Measurements from ENCODE around the gene NKG7.

NKG7 gene

GRCh38 chr19:51380379-51380778, 7.9 kb upstream of the NKG7 start:
- no peak for DNase-seq (ENCODE audit: low read depth in 1 of 2, low spot score in 1 of 2)
- TF ChIP-seq JUND (IDR thresholded peaks at IDR 0.05; ENCODE audit: low read depth): no peak
- in situ Hi-C loops (cut with HindIII; ENCODE audit: low pct_unique_long_range_greater_than_20kb, low sequenced_read_pairs): no loop called here

- no peak for DNase-seq (ENCODE audit: low read depth in 1 of 2, low spot score in 1 of 2)
- in situ Hi-C loops (cut with HindIII; ENCODE audit: low pct_unique_long_range_greater_than_20kb, low sequenced_read_pairs): no loop called here
- TF ChIP-seq JUND (IDR thresholded peaks at IDR 0.05; ENCODE audit: low read depth): no peak
Observed at GRCh38 chr19:51377422-51377821, 5.0 kb upstream of the NKG7 start.

- in situ Hi-C loops (cut with HindIII; ENCODE audit: low pct_unique_long_range_greater_than_20kb, low sequenced_read_pairs): no loop called here
- no peak for TF ChIP-seq JUND (IDR thresholded peaks at IDR 0.05; ENCODE audit: low read depth)
- no peak for DNase-seq (ENCODE audit: low read depth in 1 of 2, low spot score in 1 of 2)
Observed at GRCh38 chr19:51375504-51376221, 3.2 kb upstream of the NKG7 start.

- TF ChIP-seq JUND (IDR thresholded peaks at IDR 0.05; ENCODE audit: low read depth): no peak
- in situ Hi-C loops (cut with HindIII; ENCODE audit: low pct_unique_long_range_greater_than_20kb, low sequenced_read_pairs): no loop called here
- no peak for DNase-seq (ENCODE audit: low read depth in 1 of 2, low spot score in 1 of 2)
Observed at GRCh38 chr19:51372021-51372648, 319 bp downstream of the NKG7 start.

GRCh38 chr19:51371186-51371690, 1.2 kb downstream of the NKG7 start:
- TF ChIP-seq JUND (IDR thresholded peaks at IDR 0.05; ENCODE audit: low read depth): no peak
- in situ Hi-C loops (cut with HindIII; ENCODE audit: low pct_unique_long_range_greater_than_20kb, low sequenced_read_pairs): no loop called here

GRCh38 chr19:51370230-51370629, 2.2 kb downstream of the NKG7 start:
- in situ Hi-C loops (cut with HindIII; ENCODE audit: low pct_unique_long_range_greater_than_20kb, low sequenced_read_pairs): no loop called here
- DNase-seq (ENCODE audit: low read depth in 1 of 2, low spot score in 1 of 2): no peak
- no peak for TF ChIP-seq JUND (IDR thresholded peaks at IDR 0.05; ENCODE audit: low read depth)

More at GRCh38 chr19:51371186-51371690, 1.2 kb downstream of the NKG7 start:
- no peak for DNase-seq (ENCODE audit: low read depth in 1 of 2, low spot score in 1 of 2)

- DNase-seq (ENCODE audit: low read depth in 1 of 2, low spot score in 1 of 2): no peak
- no peak for TF ChIP-seq JUND (IDR thresholded peaks at IDR 0.05; ENCODE audit: low read depth)
- in situ Hi-C loops (cut with HindIII; ENCODE audit: low pct_unique_long_range_greater_than_20kb, low sequenced_read_pairs): no loop called here
Observed at GRCh38 chr19:51368366-51369282, 3.8 kb downstream of the NKG7 start, which contains the start of gene CLDND2. Gene CLDND2, minus strand, starts transcription at chr19:51369003. Its CDS starts 426 bp downstream, at chr19:51368577.

GRCh38 chr19:51367565-51368365, 4.7 kb downstream of the NKG7 start:
- peak; percentile 73 to 97 for DNase-seq (ENCODE audit: low read depth in 1 of 2, low spot score in 1 of 2)
- no peak for TF ChIP-seq JUND (IDR thresholded peaks at IDR 0.05; ENCODE audit: low read depth)
- in situ Hi-C loops (cut with HindIII; ENCODE audit: low pct_unique_long_range_greater_than_20kb, low sequenced_read_pairs): no loop called here

- no peak for DNase-seq (ENCODE audit: low read depth in 1 of 2, low spot score in 1 of 2)
- in situ Hi-C loops (cut with HindIII; ENCODE audit: low pct_unique_long_range_greater_than_20kb, low sequenced_read_pairs): no loop called here
- no peak for TF ChIP-seq JUND (IDR thresholded peaks at IDR 0.05; ENCODE audit: low read depth)
Observed at GRCh38 chr19:51367255-51367564, 5.2 kb downstream of the NKG7 start.

GRCh38 chr19:51366389-51367254, 5.8 kb downstream of the NKG7 start:
- TF ChIP-seq JUND (IDR thresholded peaks at IDR 0.05; ENCODE audit: low read depth): no peak
- peak; percentile 82 to 97 for DNase-seq (ENCODE audit: low read depth in 1 of 2, low spot score in 1 of 2)
- in situ Hi-C loops (cut with HindIII; ENCODE audit: low pct_unique_long_range_greater_than_20kb, low sequenced_read_pairs): no loop called here

GRCh38 chr19:51365965-51366388, 6.5 kb downstream of the NKG7 start, which contains the start of gene ETFB:
Gene ETFB, minus strand, starts transcription at chr19:51366388. Its CDS starts 62 bp downstream, at chr19:51366326.
- in situ Hi-C loops (cut with HindIII; ENCODE audit: low pct_unique_long_range_greater_than_20kb, low sequenced_read_pairs): no loop called here
- no peak for DNase-seq (ENCODE audit: low read depth in 1 of 2, low spot score in 1 of 2)
- no peak for TF ChIP-seq JUND (IDR thresholded peaks at IDR 0.05; ENCODE audit: low read depth)
